HL-60 (cell line): Measurements from ENCODE around the gene SDR42E2.

Experiments used
- GABPA ChIP-seq: IDR thresholded peaks from 2 replicates; pipeline ENCODE4 v1.6.1; 2012; ENCODE audit warnings: low read depth
- POLR2AphosphoS5 ChIP-seq: IDR thresholded peaks from 2 replicates; pipeline ENCODE4 v1.6.1; 2012; ENCODE audit warnings: low read depth
- REST ChIP-seq: IDR thresholded peaks from 2 replicates; pipeline ENCODE4 v1.6.1; 2012; ENCODE audit warnings: low read depth; ENCODE audit not compliant: insufficient replicate concordance
- SPI1 ChIP-seq: IDR thresholded peaks from 2 replicates; pipeline ENCODE4 v1.6.1; 2012; ENCODE audit warnings: low read depth, mild to moderate bottlenecking, borderline replicate concordance
- TF ChIP-seq, protein P1 (sequence below): IDR thresholded peaks from one replicate; pipeline ENCODE4 v1.5.1; 2011; ENCODE audit warnings: low read length, control low read depth, inconsistent platforms; ENCODE audit not compliant: insufficient read depth

DNA sequence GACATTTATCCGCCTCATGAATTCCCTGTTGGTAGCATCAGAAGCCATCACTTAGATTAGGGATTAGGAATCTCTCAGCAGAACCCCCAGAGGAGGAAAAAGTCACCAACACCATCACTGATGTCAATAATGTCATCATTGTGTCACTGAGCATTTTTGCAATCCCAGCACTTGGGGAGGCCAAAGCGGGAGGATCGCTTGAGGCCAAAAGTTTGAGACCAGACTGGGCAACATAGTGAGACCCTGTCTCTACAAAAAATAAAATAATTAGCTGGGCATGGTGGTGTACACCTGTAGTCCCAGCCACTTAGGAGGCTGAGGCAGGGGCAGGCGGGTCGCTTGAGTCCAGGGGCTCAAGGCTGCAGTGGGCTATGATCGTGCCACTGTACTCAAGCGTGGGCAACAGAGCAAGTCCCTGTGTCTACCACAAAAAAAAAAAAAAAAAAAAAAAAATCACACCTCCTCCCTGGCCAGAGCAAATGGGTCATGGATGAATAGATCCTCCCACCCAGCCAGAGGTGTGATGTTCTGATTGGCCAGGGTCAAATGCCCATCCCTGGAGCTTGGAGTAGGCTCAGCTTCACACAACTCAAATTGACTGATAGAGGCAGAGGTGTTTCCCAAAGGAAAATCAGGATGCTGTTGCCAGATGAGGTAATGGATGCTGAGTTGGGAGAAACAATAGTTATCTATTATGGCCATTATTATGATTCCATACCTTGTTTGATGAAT is 38.4 kb upstream of the SDR42E2 start:
- TF ChIP-seq, protein P1, sequence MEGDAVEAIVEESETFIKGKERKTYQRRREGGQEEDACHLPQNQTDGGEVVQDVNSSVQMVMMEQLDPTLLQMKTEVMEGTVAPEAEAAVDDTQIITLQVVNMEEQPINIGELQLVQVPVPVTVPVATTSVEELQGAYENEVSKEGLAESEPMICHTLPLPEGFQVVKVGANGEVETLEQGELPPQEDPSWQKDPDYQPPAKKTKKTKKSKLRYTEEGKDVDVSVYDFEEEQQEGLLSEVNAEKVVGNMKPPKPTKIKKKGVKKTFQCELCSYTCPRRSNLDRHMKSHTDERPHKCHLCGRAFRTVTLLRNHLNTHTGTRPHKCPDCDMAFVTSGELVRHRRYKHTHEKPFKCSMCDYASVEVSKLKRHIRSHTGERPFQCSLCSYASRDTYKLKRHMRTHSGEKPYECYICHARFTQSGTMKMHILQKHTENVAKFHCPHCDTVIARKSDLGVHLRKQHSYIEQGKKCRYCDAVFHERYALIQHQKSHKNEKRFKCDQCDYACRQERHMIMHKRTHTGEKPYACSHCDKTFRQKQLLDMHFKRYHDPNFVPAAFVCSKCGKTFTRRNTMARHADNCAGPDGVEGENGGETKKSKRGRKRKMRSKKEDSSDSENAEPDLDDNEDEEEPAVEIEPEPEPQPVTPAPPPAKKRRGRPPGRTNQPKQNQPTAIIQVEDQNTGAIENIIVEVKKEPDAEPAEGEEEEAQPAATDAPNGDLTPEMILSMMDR: no peak
- TF ChIP-seq POLR2AphosphoS5 (no peak), REST (no peak), SPI1 (no peak), GABPA (no peak)
